HEK293 (cell line): ENCODE measurements around the gene FAM89A.

Source experiments
- CTCF ChIA-PET: fragments of 350-600 bp; formaldehyde crosslinking; extraction: SDS; loops from one replicate; lab custom pipeline; 2021; ENCODE audit warnings: antibody characterized with exemption; lab: Yijun Ruan, JAX
- POLR2A ChIA-PET: fragments of 300-600 bp; formaldehyde crosslinking; extraction: SDS; loops from one replicate; lab custom pipeline; 2020; ENCODE audit warnings: antibody characterized with exemption, inconsistent platforms; lab: Yijun Ruan, JAX
- H3K27ac ChIP-seq: fragments of 200-500 bp; sonication (Bioruptor generic); 2 replicates; pipeline ENCODE4 v1.5.1; 2014; ENCODE audit warnings: low read depth, low read length, control low read depth, inconsistent platforms; ENCODE audit errors: extremely low read depth
- H3K36me3 ChIP-seq, 2 experiments: fragments of 200-500 bp in 1 of 2; sonication (Bioruptor generic) in 1 of 2; 1 replicate in 1 of 2; 2 replicates in 1 of 2; pipeline ENCODE4 v1.5.1; 2014 to 2017; ENCODE audit warnings: inconsistent platforms in 2 of 2, low read length in 2 of 2; ENCODE audit not compliant: control insufficient read depth in 2 of 2, insufficient read depth in 1 of 2
- H3K4me1 ChIP-seq: fragments of 200-500 bp; sonication (Bioruptor generic); 2 replicates; pipeline ENCODE4 v1.5.1; 2014; ENCODE audit warnings: mild to moderate bottlenecking, low read length, inconsistent platforms; ENCODE audit not compliant: control insufficient read depth, insufficient read depth
- H3K4me3 ChIP-seq: 2 replicates; pipeline ENCODE4 v1.5.1; 2011; ENCODE audit warnings: low read depth, mild to moderate bottlenecking, control low read depth, low read length, moderate library complexity
- H3K9me3 ChIP-seq: fragments of 200-500 bp; sonication (Bioruptor generic); 2 replicates; pipeline ENCODE4 v1.5.1; 2014; ENCODE audit warnings: low read depth, low read length, inconsistent platforms; ENCODE audit not compliant: control insufficient read depth, insufficient read depth
- CTCF ChIP-seq: fragments of 450-650 bp; formaldehyde crosslinking; IDR thresholded peaks from 2 replicates; pipeline ENCODE4 v1.5.1; 2016; ENCODE audit warnings: missing biosample characterization, missing genetic modification characterization
- HOXA7 ChIP-seq: sonication (generic); formaldehyde crosslinking; IDR thresholded peaks from 2 replicates; pipeline ENCODE4 v1.8.1; 2022; ENCODE audit warnings: missing genetic modification reagents, borderline replicate concordance
- MZF1 ChIP-seq: fragments of 450-650 bp; formaldehyde crosslinking; IDR thresholded peaks from 2 replicates; pipeline ENCODE4 v1.5.1; 2017; ENCODE audit warnings: missing biosample characterization, missing genetic modification characterization, borderline replicate concordance
- PATZ1 ChIP-seq: fragments of 450-650 bp; formaldehyde crosslinking; IDR thresholded peaks from 2 replicates; pipeline ENCODE4 v1.5.1; 2016; ENCODE audit warnings: missing biosample characterization, missing genetic modification characterization
- TRIM28 ChIP-seq: IDR thresholded peaks from 2 replicates; pipeline ENCODE4 v1.6.1; 2011; ENCODE audit warnings: low read length, control low read depth, borderline replicate concordance
- ZFHX2 ChIP-seq: fragments of 450-650 bp; formaldehyde crosslinking; conservative IDR thresholded peaks from 2 replicates; pipeline ENCODE4 v1.5.1; 2016; ENCODE audit warnings: missing biosample characterization, missing genetic modification characterization
- ZFP37 ChIP-seq: fragments of 450-650 bp; formaldehyde crosslinking; IDR thresholded peaks from 2 replicates; pipeline ENCODE4 v1.5.1; 2016; ENCODE audit warnings: missing biosample characterization, missing genetic modification characterization
- ZNF121 ChIP-seq: fragments of 450-650 bp; formaldehyde crosslinking; IDR thresholded peaks from 2 replicates; pipeline ENCODE4 v1.5.1; 2016; ENCODE audit warnings: missing biosample characterization, missing genetic modification characterization
- ZNF132 ChIP-seq: fragments of 450-650 bp; formaldehyde crosslinking; IDR thresholded peaks from 2 replicates; pipeline ENCODE4 v1.5.1; 2017; ENCODE audit warnings: missing biosample characterization, missing genetic modification characterization, borderline replicate concordance
- ZNF148 ChIP-seq: fragments of 450-650 bp; formaldehyde crosslinking; IDR thresholded peaks from 2 replicates; pipeline ENCODE4 v1.5.0; 2017; ENCODE audit warnings: missing biosample characterization, missing genetic modification characterization, borderline replicate concordance
- ZNF391 ChIP-seq: fragments of 450-650 bp; formaldehyde crosslinking; IDR thresholded peaks from 2 replicates; pipeline ENCODE4 v1.5.1; 2016; ENCODE audit warnings: low read depth, missing biosample characterization, missing genetic modification characterization, borderline replicate concordance
- ZNF645 ChIP-seq: fragments of 450-650 bp; formaldehyde crosslinking; IDR thresholded peaks from 2 replicates; pipeline ENCODE4; 2016; ENCODE audit warnings: missing biosample characterization, missing genetic modification characterization
- ZNF664 ChIP-seq: fragments of 450-650 bp; formaldehyde crosslinking; IDR thresholded peaks from 2 replicates; pipeline ENCODE4 v1.5.1; 2016; ENCODE audit warnings: missing biosample characterization, missing genetic modification characterization
- ZNF785 ChIP-seq: fragments of 450-650 bp; formaldehyde crosslinking; IDR thresholded peaks from 2 replicates; pipeline ENCODE4 v1.5.1; 2016; ENCODE audit warnings: missing biosample characterization, missing genetic modification characterization
- TF ChIP-seq, protein P1 (sequence below): fragments of 450-650 bp; formaldehyde crosslinking; IDR thresholded peaks from 2 replicates; pipeline ENCODE4 v1.5.1; 2016; ENCODE audit warnings: missing biosample characterization, missing genetic modification characterization, borderline replicate concordance
- TF ChIP-seq, protein P2 (sequence below): fragments of 450-650 bp; formaldehyde crosslinking; IDR thresholded peaks from 2 replicates; pipeline ENCODE4 v1.5.1; 2016; ENCODE audit warnings: missing biosample characterization, missing genetic modification characterization
- TF ChIP-seq, protein P3 (sequence below): fragments of 450-650 bp; formaldehyde crosslinking; IDR thresholded peaks from 2 replicates; pipeline ENCODE4 v1.5.1; 2017; ENCODE audit warnings: missing biosample characterization, missing genetic modification characterization

The FAM89A gene

DNA sequence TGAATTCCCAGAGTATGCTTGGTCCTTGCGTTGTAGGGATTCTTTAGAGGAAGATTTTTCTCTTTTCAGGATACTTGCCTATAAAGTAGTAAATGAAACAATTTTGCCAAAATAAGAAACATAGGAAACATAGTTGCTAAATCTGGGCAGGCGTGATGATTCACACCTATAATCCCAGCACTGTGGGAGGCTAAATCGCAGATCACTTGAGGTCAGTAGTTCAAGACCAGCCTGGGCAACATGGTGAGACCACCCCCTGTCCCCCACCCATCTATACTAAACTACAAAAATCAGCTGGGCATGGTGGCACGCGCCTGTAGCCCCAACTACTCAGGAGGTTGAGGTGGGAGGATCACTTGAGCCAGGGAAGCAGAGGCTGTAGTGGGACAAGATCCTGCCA, 56.2 kb downstream of the FAM89A start:
- no peak overlapping the region for H3K27ac ChIP-seq
- 0 out of 2 replicates have a peak, but pooled peaks have one; percentile 5 for TF ChIP-seq ZFHX2 (tag by site-specific recombination)
- no peak for TF ChIP-seq ZNF391 (tag by site-specific recombination)
- H3K36me3 ChIP-seq: peaks cover 25 to 32% of the 10 kb centered on the region in 2 experiments
- H3K9me3 ChIP-seq: no peaks in the 10 kb centered on the region
- H3K4me1 ChIP-seq: no peaks in the 10 kb centered on the region; the same call in none of the 2 replicates
- ChIA-PET CTCF (no interaction called here), POLR2A (no interaction called here)
- H3K4me3 ChIP-seq: no peak overlapping the region

DNA sequence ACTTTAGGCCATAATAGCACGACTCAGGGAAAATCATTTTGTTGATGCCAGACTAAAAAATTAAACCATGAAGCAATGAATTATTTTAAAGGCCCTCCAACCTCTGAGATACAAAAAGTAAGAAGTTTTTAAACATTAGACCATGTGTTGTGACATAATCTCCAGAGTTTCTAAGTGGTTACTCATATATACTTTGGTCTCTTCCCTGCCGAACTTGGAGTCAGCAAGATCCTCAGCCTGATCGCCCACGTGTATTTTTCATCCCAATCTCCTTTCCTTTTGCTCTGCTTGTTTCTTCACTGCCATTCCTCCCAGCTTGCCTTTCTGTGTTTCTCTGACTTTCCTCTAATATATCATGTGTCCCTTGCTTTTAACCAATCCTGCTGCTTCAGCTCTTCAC, 57.4 kb downstream of the FAM89A start:
- Histone ChIP-seq H3K9me3 (no peaks in the 10 kb centered on the region), H3K36me3 (peaks cover 22 to 32% of the 10 kb centered on the region in 2 experiments), H3K4me3 (no peak overlapping the region), H3K4me1 (no peaks in the 10 kb centered on the region; the same call in none of the 2 replicates), H3K27ac (no peak overlapping the region)
- CTCF ChIA-PET: interaction anchor here (1.0 to 1.6 kb wide), 2 partner anchors 27 to 228 kb away, joined by 3 read pairs; no protein-coding TSS in a partner anchor
- POLR2A ChIA-PET: interaction anchor here (1.2 kb wide), 1 partner anchor 10 kb away, joined by 4 read pairs; no protein-coding TSS in a partner anchor
- TF ChIP-seq ZNF645 (tag by site-specific recombination): no peak
- no peak for TF ChIP-seq PATZ1
- TF ChIP-seq, protein P1, sequence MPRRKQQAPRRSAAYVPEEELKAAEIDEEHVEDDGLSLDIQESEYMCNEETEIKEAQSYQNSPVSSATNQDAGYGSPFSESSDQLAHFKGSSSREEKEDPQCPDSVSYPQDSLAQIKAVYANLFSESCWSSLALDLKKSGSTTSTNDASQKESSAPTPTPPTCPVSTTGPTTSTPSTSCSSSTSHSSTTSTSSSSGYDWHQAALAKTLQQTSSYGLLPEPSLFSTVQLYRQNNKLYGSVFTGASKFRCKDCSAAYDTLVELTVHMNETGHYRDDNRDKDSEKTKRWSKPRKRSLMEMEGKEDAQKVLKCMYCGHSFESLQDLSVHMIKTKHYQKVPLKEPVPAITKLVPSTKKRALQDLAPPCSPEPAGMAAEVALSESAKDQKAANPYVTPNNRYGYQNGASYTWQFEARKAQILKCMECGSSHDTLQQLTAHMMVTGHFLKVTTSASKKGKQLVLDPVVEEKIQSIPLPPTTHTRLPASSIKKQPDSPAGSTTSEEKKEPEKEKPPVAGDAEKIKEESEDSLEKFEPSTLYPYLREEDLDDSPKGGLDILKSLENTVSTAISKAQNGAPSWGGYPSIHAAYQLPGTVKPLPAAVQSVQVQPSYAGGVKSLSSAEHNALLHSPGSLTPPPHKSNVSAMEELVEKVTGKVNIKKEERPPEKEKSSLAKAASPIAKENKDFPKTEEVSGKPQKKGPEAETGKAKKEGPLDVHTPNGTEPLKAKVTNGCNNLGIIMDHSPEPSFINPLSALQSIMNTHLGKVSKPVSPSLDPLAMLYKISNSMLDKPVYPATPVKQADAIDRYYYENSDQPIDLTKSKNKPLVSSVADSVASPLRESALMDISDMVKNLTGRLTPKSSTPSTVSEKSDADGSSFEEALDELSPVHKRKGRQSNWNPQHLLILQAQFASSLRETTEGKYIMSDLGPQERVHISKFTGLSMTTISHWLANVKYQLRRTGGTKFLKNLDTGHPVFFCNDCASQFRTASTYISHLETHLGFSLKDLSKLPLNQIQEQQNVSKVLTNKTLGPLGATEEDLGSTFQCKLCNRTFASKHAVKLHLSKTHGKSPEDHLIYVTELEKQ (tag by site-specific recombination): no peak
- no peak for TF ChIP-seq ZNF148 (tag by site-specific recombination)
- TF ChIP-seq CTCF: no peak
- no peak for TF ChIP-seq TRIM28
- TF ChIP-seq MZF1 (tag by site-specific recombination): no peak
- no peak for TF ChIP-seq ZNF132 (tag by site-specific recombination)
- TF ChIP-seq HOXA7: no peak
- no peak for TF ChIP-seq ZNF785 (tag by site-specific recombination)
- TF ChIP-seq, protein P2, sequence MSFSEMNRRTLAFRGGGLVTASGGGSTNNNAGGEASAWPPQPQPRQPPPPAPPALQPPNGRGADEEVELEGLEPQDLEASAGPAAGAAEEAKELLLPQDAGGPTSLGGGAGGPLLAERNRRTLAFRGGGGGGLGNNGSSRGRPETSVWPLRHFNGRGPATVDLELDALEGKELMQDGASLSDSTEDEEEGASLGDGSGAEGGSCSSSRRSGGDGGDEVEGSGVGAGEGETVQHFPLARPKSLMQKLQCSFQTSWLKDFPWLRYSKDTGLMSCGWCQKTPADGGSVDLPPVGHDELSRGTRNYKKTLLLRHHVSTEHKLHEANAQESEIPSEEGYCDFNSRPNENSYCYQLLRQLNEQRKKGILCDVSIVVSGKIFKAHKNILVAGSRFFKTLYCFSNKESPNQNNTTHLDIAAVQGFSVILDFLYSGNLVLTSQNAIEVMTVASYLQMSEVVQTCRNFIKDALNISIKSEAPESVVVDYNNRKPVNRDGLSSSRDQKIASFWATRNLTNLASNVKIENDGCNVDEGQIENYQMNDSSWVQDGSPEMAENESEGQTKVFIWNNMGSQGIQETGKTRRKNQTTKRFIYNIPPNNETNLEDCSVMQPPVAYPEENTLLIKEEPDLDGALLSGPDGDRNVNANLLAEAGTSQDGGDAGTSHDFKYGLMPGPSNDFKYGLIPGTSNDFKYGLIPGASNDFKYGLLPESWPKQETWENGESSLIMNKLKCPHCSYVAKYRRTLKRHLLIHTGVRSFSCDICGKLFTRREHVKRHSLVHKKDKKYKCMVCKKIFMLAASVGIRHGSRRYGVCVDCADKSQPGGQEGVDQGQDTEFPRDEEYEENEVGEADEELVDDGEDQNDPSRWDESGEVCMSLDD: no peak
- TF ChIP-seq ZFP37 (tag by site-specific recombination): no peak
- TF ChIP-seq, protein P3, sequence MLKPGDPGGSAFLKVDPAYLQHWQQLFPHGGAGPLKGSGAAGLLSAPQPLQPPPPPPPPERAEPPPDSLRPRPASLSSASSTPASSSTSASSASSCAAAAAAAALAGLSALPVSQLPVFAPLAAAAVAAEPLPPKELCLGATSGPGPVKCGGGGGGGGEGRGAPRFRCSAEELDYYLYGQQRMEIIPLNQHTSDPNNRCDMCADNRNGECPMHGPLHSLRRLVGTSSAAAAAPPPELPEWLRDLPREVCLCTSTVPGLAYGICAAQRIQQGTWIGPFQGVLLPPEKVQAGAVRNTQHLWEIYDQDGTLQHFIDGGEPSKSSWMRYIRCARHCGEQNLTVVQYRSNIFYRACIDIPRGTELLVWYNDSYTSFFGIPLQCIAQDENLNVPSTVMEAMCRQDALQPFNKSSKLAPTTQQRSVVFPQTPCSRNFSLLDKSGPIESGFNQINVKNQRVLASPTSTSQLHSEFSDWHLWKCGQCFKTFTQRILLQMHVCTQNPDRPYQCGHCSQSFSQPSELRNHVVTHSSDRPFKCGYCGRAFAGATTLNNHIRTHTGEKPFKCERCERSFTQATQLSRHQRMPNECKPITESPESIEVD (tag by site-specific recombination): no peak
- no peak for TF ChIP-seq ZNF121
- TF ChIP-seq ZNF664 (tag by site-specific recombination): no peak
- TF ChIP-seq ZFHX2 (tag by site-specific recombination): no peak
